ENCODE data around the gene ATG4C. TPM values are rescaled to one million over a fixed set of nuclear protein-coding genes. Genes with fewer than 3 reads are reported as not detected.
"Not testable (repeated sequence)": the region's sequence is repeated elsewhere in the genome, so short reads cannot be mapped to it uniquely, and the experiment has no call there.

ATG4C gene
- total and polyA plus RNA-seq, 10 of the 15 experiments (the other 5 are each of a cell fraction or from before 2014, with no cell fraction given), result 8.1 to 30.9 (median 18.9) TPM

DNA sequence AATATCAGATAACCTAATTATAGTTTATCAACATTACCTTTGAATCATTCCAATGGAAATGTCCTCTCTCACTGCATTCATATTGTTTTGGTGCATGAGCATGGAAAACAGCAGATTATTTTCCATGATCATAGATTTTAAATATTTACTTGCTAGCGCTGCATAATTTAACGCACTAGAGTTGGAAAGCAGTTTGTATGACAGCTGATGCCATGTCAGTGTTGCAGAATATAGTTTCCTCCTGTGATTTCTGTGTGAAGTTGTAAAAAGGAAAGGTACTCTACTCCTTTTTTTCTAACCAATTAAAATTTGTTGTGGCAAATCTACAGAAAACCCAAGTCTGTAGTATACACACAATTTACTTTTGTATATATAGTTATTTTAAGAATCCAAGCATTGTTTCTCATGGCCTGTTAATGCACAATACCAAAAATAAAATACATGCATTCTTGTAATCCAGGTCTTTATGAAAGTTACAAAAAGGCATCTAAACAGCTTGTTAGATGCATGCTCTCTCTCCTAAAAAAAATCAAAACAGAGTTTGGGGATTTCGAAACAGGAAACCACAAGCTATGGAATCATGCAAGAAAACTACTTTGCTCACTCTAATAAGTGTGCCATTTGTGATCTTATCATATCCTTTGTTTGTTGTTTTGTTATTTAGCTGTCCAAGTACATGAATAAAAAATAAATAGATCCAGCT lies 1.9 kb upstream of the ATG4C start:
- Histone ChIP-seq H3K27ac (ENCODE audit: control insufficient read depth, insufficient read depth) (no peak overlapping the region), H2AFZ (ENCODE audit: control insufficient read depth, low read depth, low read length) (no peak overlapping the region), H3K4me2 (ENCODE audit: control insufficient read depth, insufficient read depth) (no peak overlapping the region), H3K36me3 (ENCODE audit: control insufficient read depth in 2 of 2, insufficient read depth in 2 of 2, low read length in 1 of 2) (no peaks in the 10 kb centered on the region), H3K9ac (ENCODE audit: control insufficient read depth, insufficient read depth, low read length) (no peak overlapping the region), H3K27me3 (replicated peaks in 1 of 2; ENCODE audit: control insufficient read depth in 2 of 2, insufficient read depth in 2 of 2, low read length in 1 of 2) (no peaks in the 10 kb centered on the region), H3K79me2 (ENCODE audit: control insufficient read depth, insufficient read depth, low read length) (peaks cover 22% of the 10 kb centered on the region), H3K9me3 (replicated peaks; ENCODE audit: control insufficient read depth, insufficient read depth, low read length) (no peaks in the 10 kb centered on the region), H3K4me1 (ENCODE audit: control insufficient read depth, insufficient read depth, low read length) (no peaks in the 10 kb centered on the region), H3K4me3 (no peak overlapping the region), H4K20me1 (ENCODE audit: control insufficient read depth, insufficient read depth) (no peaks in the 10 kb centered on the region)
- ChIA-PET SMC1A (ENCODE audit: uncharacterized antibody, unreplicated experiment) (interaction anchor here (0.7 to 2.1 kb wide), 2 partner anchors 60 to 284 kb away, joined by 3 to 6 read pairs; no protein-coding TSS in a partner anchor), POLR2A (interaction anchor here (1.2 kb wide), 1 partner anchor 57 kb away, joined by 3 read pairs; no protein-coding TSS in a partner anchor), CTCF (interaction anchor here (1.1 to 1.2 kb wide), 2 partner anchors 13 to 20 kb away, joined by 3 to 4 read pairs; no protein-coding TSS in a partner anchor), RAD21 (ENCODE audit: unreplicated experiment) (interaction anchor here (1.4 kb wide), 1 partner anchor 156 kb away, joined by 4 read pairs; no protein-coding TSS in a partner anchor)
- BruUV-seq (replicated peaks), result no TSS peak
- intact Hi-C loops (cut with micrococcal nuclease; ENCODE audit: unreplicated experiment) (no loop called here), in situ Hi-C loops (cut with MboI) (no loop called here)
- ATAC-seq, result no peak
- no peak for FAIRE-seq
- WGBS (ENCODE audit: insufficient coverage, insufficient replicate concordance, low lambda C conversion rate, missing lambda C conversion rate), result 92% methylated on average over 3 of the region's 3 CpGs
- no peak for DNase-seq (ENCODE audit: low read depth, low spot score)
- TF ChIP-seq TCF3 (IDR thresholded peaks at IDR 0.05; ENCODE audit: borderline replicate concordance, insufficient read depth, low read depth, low read length), result no peak
- TF ChIP-seq NRF1 (conservative IDR thresholded peaks at IDR 0.05; ENCODE audit: low read depth, low read length), result no peak
- no peak for TF ChIP-seq ZNF384 (IDR thresholded peaks at IDR 0.05; ENCODE audit: borderline replicate concordance, low read depth, low read length)

DNA sequence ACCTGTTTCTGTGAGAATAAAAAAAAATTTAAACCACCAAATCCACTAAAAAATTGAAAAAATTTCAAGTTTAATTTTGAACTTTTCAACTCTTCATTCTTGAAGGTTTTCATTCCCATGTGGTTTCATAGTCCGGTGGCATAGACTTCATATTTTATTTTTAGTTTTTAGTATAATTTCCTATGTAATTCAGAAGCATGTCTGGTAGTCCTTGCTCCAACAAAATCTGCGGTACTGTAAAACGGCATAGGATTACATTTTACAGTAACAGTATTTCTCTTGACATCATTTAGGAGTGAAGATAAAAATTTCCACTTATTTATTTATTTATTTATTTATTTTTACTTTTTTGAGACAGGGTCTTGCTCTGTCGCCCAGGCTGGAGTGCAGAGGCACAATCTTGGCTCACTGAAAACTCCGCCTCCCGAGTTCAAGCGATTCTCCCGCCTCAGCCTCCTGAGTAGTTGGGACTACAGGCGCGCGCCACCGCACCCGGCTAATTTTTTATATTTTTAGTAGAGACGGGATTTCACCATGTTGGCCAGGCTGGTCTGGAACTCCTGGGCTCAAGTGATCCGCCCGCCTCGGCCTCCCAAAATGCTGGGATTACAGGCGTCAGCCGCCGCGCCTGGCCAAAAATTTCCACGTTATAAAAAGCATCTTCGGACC lies 1.3 kb upstream of the ATG4C start:
- CTCF ChIA-PET; H3K4me1 ChIP-seq (ENCODE audit: control insufficient read depth, insufficient read depth, low read length); intact Hi-C loops (cut with micrococcal nuclease; ENCODE audit: unreplicated experiment); RAD21 ChIA-PET (ENCODE audit: unreplicated experiment); in situ Hi-C loops (cut with MboI); ATAC-seq; H3K9me3 ChIP-seq (replicated peaks; ENCODE audit: control insufficient read depth, insufficient read depth, low read length); H3K36me3 ChIP-seq (ENCODE audit: control insufficient read depth in 2 of 2, insufficient read depth in 2 of 2, low read length in 1 of 2); H3K4me2 ChIP-seq (ENCODE audit: control insufficient read depth, insufficient read depth); H3K9ac ChIP-seq (ENCODE audit: control insufficient read depth, insufficient read depth, low read length); FAIRE-seq; H3K27ac ChIP-seq (ENCODE audit: control insufficient read depth, insufficient read depth); H2AFZ ChIP-seq (ENCODE audit: control insufficient read depth, low read depth, low read length); DNase-seq (ENCODE audit: low read depth, low spot score); H3K27me3 ChIP-seq (replicated peaks in 1 of 2; ENCODE audit: control insufficient read depth in 2 of 2, insufficient read depth in 2 of 2, low read length in 1 of 2); H4K20me1 ChIP-seq (ENCODE audit: control insufficient read depth, insufficient read depth); H3K4me3 ChIP-seq; BruUV-seq (replicated peaks): not testable (repeated sequence)
- peaks cover 22% of the 10 kb centered on the region for H3K79me2 ChIP-seq (ENCODE audit: control insufficient read depth, insufficient read depth, low read length)
- POLR2A ChIA-PET, result interaction anchor here (0.7 kb wide), 1 partner anchor 223 kb away, joined by 3 read pairs; no protein-coding TSS in a partner anchor
- SMC1A ChIA-PET (ENCODE audit: uncharacterized antibody, unreplicated experiment), result interaction anchor here (2.1 kb wide), 1 partner anchor 59 kb away, joined by 6 read pairs; no protein-coding TSS in a partner anchor
- WGBS (ENCODE audit: insufficient coverage, insufficient replicate concordance, low lambda C conversion rate, missing lambda C conversion rate), result 85% methylated on average over 23 of the region's 23 CpGs
